ENCODE results near the gene FGR.

DNA sequence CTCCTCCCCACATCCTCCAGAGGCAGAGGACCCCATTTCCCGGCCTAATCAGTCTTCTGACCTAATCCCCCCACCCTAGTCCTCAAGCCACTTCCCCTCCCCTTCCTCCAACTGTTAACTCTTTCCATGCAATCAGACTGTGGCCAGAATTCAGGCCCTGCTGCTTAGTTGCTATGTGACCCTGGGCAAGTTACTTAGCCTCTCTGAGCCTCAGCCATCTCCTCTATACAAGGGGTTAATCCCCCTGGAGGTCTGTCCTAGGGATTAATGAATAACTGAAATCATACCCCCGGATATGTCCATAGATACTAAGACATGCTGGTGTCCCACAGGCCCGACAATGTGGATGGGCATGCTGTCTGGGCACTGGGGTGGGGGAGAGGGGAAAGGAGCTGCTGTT lies 49.3 kb downstream of the FGR start:
- TF ChIP-seq, protein P1, sequence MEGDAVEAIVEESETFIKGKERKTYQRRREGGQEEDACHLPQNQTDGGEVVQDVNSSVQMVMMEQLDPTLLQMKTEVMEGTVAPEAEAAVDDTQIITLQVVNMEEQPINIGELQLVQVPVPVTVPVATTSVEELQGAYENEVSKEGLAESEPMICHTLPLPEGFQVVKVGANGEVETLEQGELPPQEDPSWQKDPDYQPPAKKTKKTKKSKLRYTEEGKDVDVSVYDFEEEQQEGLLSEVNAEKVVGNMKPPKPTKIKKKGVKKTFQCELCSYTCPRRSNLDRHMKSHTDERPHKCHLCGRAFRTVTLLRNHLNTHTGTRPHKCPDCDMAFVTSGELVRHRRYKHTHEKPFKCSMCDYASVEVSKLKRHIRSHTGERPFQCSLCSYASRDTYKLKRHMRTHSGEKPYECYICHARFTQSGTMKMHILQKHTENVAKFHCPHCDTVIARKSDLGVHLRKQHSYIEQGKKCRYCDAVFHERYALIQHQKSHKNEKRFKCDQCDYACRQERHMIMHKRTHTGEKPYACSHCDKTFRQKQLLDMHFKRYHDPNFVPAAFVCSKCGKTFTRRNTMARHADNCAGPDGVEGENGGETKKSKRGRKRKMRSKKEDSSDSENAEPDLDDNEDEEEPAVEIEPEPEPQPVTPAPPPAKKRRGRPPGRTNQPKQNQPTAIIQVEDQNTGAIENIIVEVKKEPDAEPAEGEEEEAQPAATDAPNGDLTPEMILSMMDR (conservative IDR thresholded peaks at IDR 0.05), result no peak
- no peak for TF ChIP-seq EZH2 (IDR thresholded peaks at IDR 0.05; ENCODE audit: low read depth)

Data from PC-9 (cell line).